OCI-LY7 (cell line): Measurements from ENCODE around the gene PARP2. TPM values are rescaled to one million over a fixed set of nuclear protein-coding genes. Genes with fewer than 3 reads are reported as not detected.

Source experiments
- BruUV-seq: library from RNA; stranded (reverse); fragments of 400-500 nt; replicated peaks from 2 replicates; lab custom pipeline; 2021; lab: Mats Ljungman, UMichigan
- CTCF ChIA-PET: fragments of 300-600 bp; sonication (Branson Sonifier 250); formaldehyde crosslinking; loops from one replicate; lab custom pipeline; 2022; ENCODE audit warnings: antibody characterized with exemption; ENCODE audit not compliant: unreplicated experiment; lab: Charles Lee
- POLR2A ChIA-PET: fragments of 300-600 bp; sonication (Branson Sonifier 250); formaldehyde crosslinking; loops from one replicate; lab custom pipeline; 2022; ENCODE audit warnings: antibody characterized with exemption; lab: Charles Lee
- DNase-seq: peaks from one replicate; pipeline ENCODE4 v3.0.0-alpha.2; 2015; ENCODE audit warnings: low spot score
- H2AFZ ChIP-seq: fragments of 200-600 bp; sonication (generic), shearing (Covaris generic); 2 replicates; pipeline ENCODE4 v1.6.1; 2014; ENCODE audit warnings: mild to moderate bottlenecking, antibody characterized with exemption, low read length, moderate library complexity
- H3K27ac ChIP-seq: fragments of 200-600 bp; sonication (generic); 2 replicates; pipeline ENCODE4 v1.5.1; 2014; ENCODE audit warnings: mixed run types, low read depth, mild to moderate bottlenecking, moderate library complexity, low read length, inconsistent platforms; ENCODE audit not compliant: poor library complexity, severe bottlenecking
- H3K36me3 ChIP-seq: fragments of 200-600 bp; sonication (generic); 2 replicates; pipeline ENCODE4 v1.6.1; 2014; ENCODE audit warnings: mild to moderate bottlenecking, antibody characterized with exemption, low read length, moderate library complexity, mixed read lengths; ENCODE audit not compliant: insufficient read depth
- H3K4me1 ChIP-seq: fragments of 200-600 bp; sonication (generic); 2 replicates; pipeline ENCODE4 v1.5.1; 2014; ENCODE audit warnings: mild to moderate bottlenecking, low read length; ENCODE audit not compliant: insufficient read depth, poor library complexity, severe bottlenecking
- H3K4me2 ChIP-seq: fragments of 200-600 bp; sonication (generic); 2 replicates; pipeline ENCODE4 v1.6.1; 2014; ENCODE audit warnings: mild to moderate bottlenecking, low read length
- H3K4me3 ChIP-seq: fragments of 200-600 bp; sonication (generic); 2 replicates; pipeline ENCODE4 v1.5.1; 2014; ENCODE audit warnings: mild to moderate bottlenecking, low read depth, low read length; ENCODE audit not compliant: poor library complexity, severe bottlenecking
- H3K79me2 ChIP-seq: fragments of 200-600 bp; sonication (generic); 2 replicates; pipeline ENCODE4 v1.6.1; 2016; ENCODE audit warnings: low read depth, mild to moderate bottlenecking, low read length, moderate library complexity, mixed read lengths; ENCODE audit not compliant: insufficient read depth
- H3K9me2 ChIP-seq: fragments of 200-600 bp; sonication (generic); 2 replicates; pipeline ENCODE4 v1.6.1; 2016; ENCODE audit warnings: mild to moderate bottlenecking, low read length, mixed read lengths; ENCODE audit not compliant: insufficient read depth
- H3K9me3 ChIP-seq: fragments of 200-600 bp; sonication (generic); 2 replicates; pipeline ENCODE4 v1.6.1; 2014; ENCODE audit warnings: mild to moderate bottlenecking, mixed run types, low read length, mixed read lengths
- H4K20me1 ChIP-seq: fragments of 200-600 bp; sonication (generic); 2 replicates; pipeline ENCODE4 v1.6.1; 2014; ENCODE audit warnings: mild to moderate bottlenecking, antibody characterized with exemption, low read length, moderate library complexity, mixed read lengths; ENCODE audit not compliant: insufficient read depth
- EZH2phosphoT487 ChIP-seq: fragments of 200-600 bp; sonication (generic); IDR thresholded peaks from 2 replicates; pipeline ENCODE4 v1.6.1; 2018; ENCODE audit warnings: low read depth, borderline replicate concordance, mild to moderate bottlenecking, mixed run types, antibody characterized with exemption, low read length, moderate library complexity, mixed read lengths
- intact Hi-C: fragments of 100-400 bp; cut with micrococcal nuclease; formaldehyde crosslinking; loops from one replicate; pipeline ENCODE4 v1.10.0; 2022; ENCODE audit not compliant: unreplicated experiment
- total RNA-seq, 2 experiments: library from RNA; depleted of rRNA in 1 of 2; stranded (reverse); fragments of >200 nt in 1 of 2; shearing (Covaris generic) in 1 of 2; gene quantifications; 2 replicates each; pipeline ENCODE4 v1.2.3, GENCODE V29; 2014 to 2022
- TF ChIP-seq, protein P1 (sequence below): fragments of 200-600 bp; sonication (generic); conservative IDR thresholded peaks from 2 replicates; pipeline ENCODE4 v1.5.1; 2014; ENCODE audit warnings: mild to moderate bottlenecking, antibody characterized with exemption, low read length, moderate library complexity, mixed read lengths

PARP2 gene
- total RNA-seq, 2 experiments from 2014 or later: 44.4 to 55.4 TPM

DNA sequence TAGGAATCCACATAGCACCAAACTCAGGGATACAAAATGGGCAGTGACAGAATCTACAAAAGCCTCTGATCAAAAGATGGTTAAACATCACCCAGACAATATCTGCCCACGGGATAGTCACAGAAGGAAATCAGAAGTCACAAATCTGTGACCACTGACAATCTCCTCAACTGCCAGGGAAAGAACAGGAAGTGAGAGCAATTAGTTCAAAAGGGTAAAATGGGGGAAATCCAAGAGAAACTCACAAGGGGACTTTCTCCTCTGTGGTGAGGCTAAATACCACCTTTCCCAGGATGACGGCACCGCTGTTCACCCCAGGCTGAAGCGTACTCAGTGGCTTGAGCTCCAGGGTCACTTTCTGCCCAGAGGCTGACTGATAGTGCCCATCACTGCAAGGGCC lies 48.4 kb upstream of the PARP2 start:
- H3K4me2 ChIP-seq: 0 out of 2 replicates have a peak overlapping the region, but pooled peaks have one; percentile 1

DNA sequence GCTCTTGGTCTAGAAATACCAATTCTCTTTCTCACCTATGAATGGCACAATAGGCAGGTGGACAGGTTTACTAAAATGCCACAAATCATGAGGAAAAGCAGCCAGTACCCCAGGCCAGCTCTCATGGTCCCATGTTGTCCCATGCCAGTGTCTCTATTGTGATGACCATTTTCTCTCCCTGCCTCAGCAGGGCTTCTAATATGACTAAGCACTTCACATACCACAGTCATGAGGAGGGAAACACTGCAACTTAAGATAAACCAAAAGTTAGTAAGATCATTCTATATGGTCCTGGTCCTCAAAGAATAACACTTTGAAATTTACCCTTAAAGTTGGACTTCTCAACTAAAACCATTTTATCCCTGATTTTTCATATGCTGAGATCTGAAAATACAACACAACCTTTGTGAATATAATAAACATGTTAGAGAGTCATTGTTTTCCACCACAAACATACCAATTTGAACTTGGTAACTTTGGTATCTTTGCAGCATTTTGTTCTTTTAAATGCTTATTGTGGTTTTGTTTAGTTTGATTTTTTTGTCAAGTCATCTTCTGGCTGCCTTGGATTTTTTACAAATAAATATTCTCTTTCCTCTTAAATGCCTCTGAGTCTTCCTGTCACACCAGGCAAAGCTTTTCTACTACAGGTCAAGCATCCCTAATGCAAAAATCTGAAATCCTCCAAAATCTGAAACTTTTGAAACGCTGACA lies 41.2 kb upstream of the PARP2 start:
- no peaks in the 10 kb centered on the region for H3K9me3 ChIP-seq
- ChIA-PET CTCF (no interaction called here), POLR2A (no interaction called here)
- BruUV-seq: no TSS peak
- TF ChIP-seq, protein P1, sequence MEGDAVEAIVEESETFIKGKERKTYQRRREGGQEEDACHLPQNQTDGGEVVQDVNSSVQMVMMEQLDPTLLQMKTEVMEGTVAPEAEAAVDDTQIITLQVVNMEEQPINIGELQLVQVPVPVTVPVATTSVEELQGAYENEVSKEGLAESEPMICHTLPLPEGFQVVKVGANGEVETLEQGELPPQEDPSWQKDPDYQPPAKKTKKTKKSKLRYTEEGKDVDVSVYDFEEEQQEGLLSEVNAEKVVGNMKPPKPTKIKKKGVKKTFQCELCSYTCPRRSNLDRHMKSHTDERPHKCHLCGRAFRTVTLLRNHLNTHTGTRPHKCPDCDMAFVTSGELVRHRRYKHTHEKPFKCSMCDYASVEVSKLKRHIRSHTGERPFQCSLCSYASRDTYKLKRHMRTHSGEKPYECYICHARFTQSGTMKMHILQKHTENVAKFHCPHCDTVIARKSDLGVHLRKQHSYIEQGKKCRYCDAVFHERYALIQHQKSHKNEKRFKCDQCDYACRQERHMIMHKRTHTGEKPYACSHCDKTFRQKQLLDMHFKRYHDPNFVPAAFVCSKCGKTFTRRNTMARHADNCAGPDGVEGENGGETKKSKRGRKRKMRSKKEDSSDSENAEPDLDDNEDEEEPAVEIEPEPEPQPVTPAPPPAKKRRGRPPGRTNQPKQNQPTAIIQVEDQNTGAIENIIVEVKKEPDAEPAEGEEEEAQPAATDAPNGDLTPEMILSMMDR: no peak
- no peak for TF ChIP-seq EZH2phosphoT487
- no peaks in the 10 kb centered on the region for H3K9me2 ChIP-seq
- H3K4me1 ChIP-seq: peaks cover 14% of the 10 kb centered on the region
- no peak overlapping the region for H2AFZ ChIP-seq
- no peak overlapping the region for H3K4me2 ChIP-seq
- no peaks in the 10 kb centered on the region for H4K20me1 ChIP-seq
- H3K79me2 ChIP-seq: peaks cover 15% of the 10 kb centered on the region; the same call in 1 of the 2 replicates
- DNase-seq: no peak
- H3K27ac ChIP-seq: no peak overlapping the region
- intact Hi-C loops: no loop called here
- no peak overlapping the region for H3K4me3 ChIP-seq
- H3K36me3 ChIP-seq: peaks cover 41% of the 10 kb centered on the region

More for the DNA sequence above, 48.4 kb upstream of the PARP2 start:
- ChIA-PET CTCF (interaction anchor here (0.6 kb wide), 1 partner anchor 120 kb away, joined by 3 read pairs; no protein-coding TSS in a partner anchor), POLR2A (no interaction called here)
- Histone ChIP-seq H3K4me1 (peaks cover 16% of the 10 kb centered on the region), H2AFZ (no peak overlapping the region), H3K4me3 (no peak overlapping the region), H3K9me2 (no peaks in the 10 kb centered on the region), H4K20me1 (no peaks in the 10 kb centered on the region), H3K9me3 (no peaks in the 10 kb centered on the region), H3K36me3 (peaks cover 76% of the 10 kb centered on the region), H3K79me2 (no peaks in the 10 kb centered on the region), H3K27ac (no peak overlapping the region)
- no TSS peak for BruUV-seq
- TF ChIP-seq, protein P1: no peak
- TF ChIP-seq EZH2phosphoT487: no peak
- intact Hi-C loops: no loop called here
- DNase-seq: peak; percentile 9
